Mucosa of descending colon (tissue), 3 donors: Measurements from ENCODE around the gene PTCD2. TPM values are rescaled to one million over a fixed set of nuclear protein-coding genes. Genes with fewer than 3 reads are reported as not detected.

Experiments used
- ATAC-seq: fragments of 200-7000 bp; cut with Tn5 transposase; one replicate; pipeline ENCODE4 v1.9.1; 2020; ENCODE audit warnings: mild to moderate bottlenecking, moderate library complexity
- DNase-seq, 3 donors: peaks; one replicate each; pipeline ENCODE4 v3.0.0-alpha.2; 2020
- H3K36me3 ChIP-seq: fragments of 200-600 bp; one replicate; pipeline ENCODE4 v1.8.0; 2021; ENCODE audit warnings: low read depth, mild to moderate bottlenecking
- H3K4me1 ChIP-seq: fragments of 200-600 bp; one replicate; pipeline ENCODE4 v1.8.0; 2021; ENCODE audit warnings: low read depth, mild to moderate bottlenecking
- H3K4me3 ChIP-seq: fragments of 200-600 bp; one replicate; pipeline ENCODE4 v1.8.0; 2021; ENCODE audit warnings: mild to moderate bottlenecking
- H3K9me3 ChIP-seq: fragments of 200-600 bp; one replicate; pipeline ENCODE4 v1.8.0; 2021; ENCODE audit warnings: mild to moderate bottlenecking
- intact Hi-C, 2 donors: fragments of 100-400 bp; cut with DNase I in 1 of 2; cut with micrococcal nuclease in 1 of 2; formaldehyde crosslinking; loops; one replicate each; pipeline versions ENCODE4 v1.11.0 to v1.11.1; 2022; cut with DNase I, micrococcal nuclease
- long read RNA-seq, 2 donors: library from polyadenylated mRNA; unstranded; transcript quantifications; one replicate each; pipeline ENCODE4 v2.0.0, GENCODE V29; 2019 to 2021
- total RNA-seq, 3 donors: library from RNA; stranded (reverse); fragmentation: NEBNext Ultra II Directional in 2 of 3; extraction: Animal tissue kit (Norgen Biotek cat#: 25700) in 2 of 3; gene quantifications; one replicate each; pipeline versions ENCODE4 v1.2.1 to v1.2.4, GENCODE V29; 2021 to 2023
- TF ChIP-seq, protein P1 (sequence below): fragments of 200-600 bp; IDR thresholded peaks from one replicate; pipeline ENCODE4 v1.8.0; 2022; ENCODE audit warnings: antibody characterized with exemption, mild to moderate bottlenecking
- donor health status: DM: no; HTN: no; CAD: no; lungs with moderate emphysema.
- donor health status: DM: no; HTN: no; CAD: no.
- donor health status: DM: no; HTN: yes; CAD: no.

PTCD2 gene, protein sequence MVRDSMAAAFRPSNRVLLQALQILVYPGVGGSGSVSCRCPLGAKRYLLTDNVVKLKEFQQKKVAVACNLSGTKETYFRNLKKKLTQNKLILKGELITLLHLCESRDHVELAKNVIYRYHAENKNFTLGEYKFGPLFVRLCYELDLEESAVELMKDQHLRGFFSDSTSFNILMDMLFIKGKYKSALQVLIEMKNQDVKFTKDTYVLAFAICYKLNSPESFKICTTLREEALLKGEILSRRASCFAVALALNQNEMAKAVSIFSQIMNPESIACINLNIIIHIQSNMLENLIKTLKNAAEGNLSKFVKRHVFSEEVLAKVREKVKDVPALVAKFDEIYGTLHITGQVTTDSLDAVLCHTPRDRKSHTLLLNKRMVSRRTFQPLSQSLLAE
- total RNA-seq = 1 to 10 TPM; 4.7 to 6.3 (median 5.2) TPM
- long read RNA-seq, donor 1, full-length matches to known transcripts = 3 of 4 reads
- long read RNA-seq, donor 1, partial matches to known transcripts = 1 of 4 reads
- long read RNA-seq, donor 1, other reads (novel, unspliced or antisense) = 0 of 4 reads
- long read RNA-seq, donor 2, partial matches to known transcripts = 1 of 1 reads
- long read RNA-seq, donor 2, other reads (novel, unspliced or antisense) = 0 of 1 reads

DNA sequence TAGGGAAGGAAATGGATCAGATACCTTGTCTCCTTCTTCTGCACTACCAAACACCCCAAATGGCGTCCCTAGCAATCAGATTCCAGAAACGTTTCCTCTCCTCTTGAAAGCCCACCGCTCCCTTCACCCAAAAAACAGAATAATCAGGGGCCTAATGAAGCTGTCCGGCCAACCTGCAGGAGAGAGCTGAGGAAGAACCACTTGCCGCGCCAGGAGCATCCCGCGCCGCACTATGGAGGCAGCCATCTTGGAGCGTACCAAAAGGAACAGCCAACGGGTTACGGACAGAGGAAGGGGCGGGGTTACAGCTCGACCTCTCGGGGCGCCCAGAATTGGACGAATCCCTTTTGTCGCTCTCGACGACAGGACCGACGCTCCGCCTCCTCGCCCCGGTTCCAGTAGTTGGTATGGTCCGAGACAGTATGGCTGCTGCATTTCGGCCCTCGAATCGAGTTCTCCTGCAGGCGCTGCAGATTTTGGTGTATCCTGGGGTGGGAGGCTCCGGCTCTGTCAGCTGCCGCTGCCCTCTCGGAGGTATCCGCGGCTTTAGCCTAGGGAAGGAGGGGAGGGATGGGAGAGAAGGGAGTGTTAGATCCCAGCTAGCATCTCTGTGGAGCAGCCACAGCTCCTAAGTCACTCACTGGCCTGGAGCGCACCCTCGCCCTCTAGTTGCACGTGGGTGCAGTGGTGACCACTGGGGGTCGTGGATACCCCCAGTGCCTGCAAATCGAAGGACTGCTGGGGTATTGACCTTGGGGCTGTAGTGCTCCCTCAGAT, at the start of gene PTCD2, which contains the start of gene MRPS27:
Gene PTCD2 (plus strand): TSS at position 398 of the 777 bp plus-strand sequence. CDS start 10 bp downstream, at position 408.
Gene MRPS27 (minus strand): TSS at position 265 of the 777 bp plus-strand sequence. CDS start 19 bp downstream, at position 246.
- Histone ChIP-seq H3K4me1 (peaks cover 6% of the 10 kb centered on the region), H3K4me3 (peak within 1 kb of the TSS; percentile 55), H3K36me3 (peaks cover 5% of the 10 kb centered on the region), H3K9me3 (no peaks in the 10 kb centered on the region)
- peak; percentile 95 to 97 (median 97) for DNase-seq
- TF ChIP-seq, protein P1, sequence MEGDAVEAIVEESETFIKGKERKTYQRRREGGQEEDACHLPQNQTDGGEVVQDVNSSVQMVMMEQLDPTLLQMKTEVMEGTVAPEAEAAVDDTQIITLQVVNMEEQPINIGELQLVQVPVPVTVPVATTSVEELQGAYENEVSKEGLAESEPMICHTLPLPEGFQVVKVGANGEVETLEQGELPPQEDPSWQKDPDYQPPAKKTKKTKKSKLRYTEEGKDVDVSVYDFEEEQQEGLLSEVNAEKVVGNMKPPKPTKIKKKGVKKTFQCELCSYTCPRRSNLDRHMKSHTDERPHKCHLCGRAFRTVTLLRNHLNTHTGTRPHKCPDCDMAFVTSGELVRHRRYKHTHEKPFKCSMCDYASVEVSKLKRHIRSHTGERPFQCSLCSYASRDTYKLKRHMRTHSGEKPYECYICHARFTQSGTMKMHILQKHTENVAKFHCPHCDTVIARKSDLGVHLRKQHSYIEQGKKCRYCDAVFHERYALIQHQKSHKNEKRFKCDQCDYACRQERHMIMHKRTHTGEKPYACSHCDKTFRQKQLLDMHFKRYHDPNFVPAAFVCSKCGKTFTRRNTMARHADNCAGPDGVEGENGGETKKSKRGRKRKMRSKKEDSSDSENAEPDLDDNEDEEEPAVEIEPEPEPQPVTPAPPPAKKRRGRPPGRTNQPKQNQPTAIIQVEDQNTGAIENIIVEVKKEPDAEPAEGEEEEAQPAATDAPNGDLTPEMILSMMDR = no peak
- intact Hi-C loops = no loop called here
- ATAC-seq = peak; percentile 100

DNA sequence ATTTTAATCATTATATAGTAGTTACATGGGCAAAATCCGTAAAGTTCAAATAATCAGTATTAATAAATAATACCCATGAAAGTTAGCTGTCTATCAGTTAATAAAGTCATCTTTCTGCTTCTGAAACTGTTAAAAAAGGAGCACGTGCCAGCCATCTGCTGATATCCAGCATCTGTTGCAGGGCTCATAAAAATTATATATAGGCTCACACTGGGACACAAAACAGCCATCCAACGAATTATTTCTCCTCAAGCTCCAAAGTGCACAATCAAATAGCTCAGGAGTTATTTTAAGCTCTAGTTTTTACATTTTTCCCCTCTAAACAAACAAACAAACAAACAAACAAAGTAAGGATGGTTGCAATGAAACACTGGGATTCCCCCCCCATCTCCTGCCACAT, 48.5 kb upstream of the PTCD2 start:
- Histone ChIP-seq H3K36me3 (no peaks in the 10 kb centered on the region), H3K4me1 (peaks cover 3% of the 10 kb centered on the region), H3K4me3 (no peak overlapping the region), H3K9me3 (no peaks in the 10 kb centered on the region)
- no peak for ATAC-seq
- intact Hi-C loops = no loop called here
- DNase-seq = no peak
- TF ChIP-seq, protein P1 = no peak

DNA sequence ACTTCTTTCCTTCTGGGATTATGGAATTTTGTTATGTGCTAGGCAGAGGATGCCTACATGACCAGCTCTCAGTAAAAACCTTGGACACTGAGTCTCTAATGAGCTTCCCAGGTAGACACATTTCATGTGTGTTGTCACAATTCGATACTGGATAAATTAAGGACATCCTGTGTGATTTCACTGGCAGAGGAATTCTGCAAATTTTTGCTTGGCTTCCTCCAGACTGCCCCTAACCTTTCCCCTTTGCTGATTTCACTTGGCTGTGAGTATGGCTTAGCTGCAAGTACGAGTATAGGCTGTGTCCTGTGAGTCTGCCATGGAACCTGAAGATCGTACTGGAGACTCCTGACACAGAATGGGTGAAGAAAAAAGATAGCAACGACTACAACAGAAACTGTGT, 47.8 kb upstream of the PTCD2 start:
- Histone ChIP-seq H3K4me1 (peaks cover 3% of the 10 kb centered on the region), H3K36me3 (no peaks in the 10 kb centered on the region), H3K9me3 (no peaks in the 10 kb centered on the region), H3K4me3 (no peak overlapping the region)
- DNase-seq (no peak), ATAC-seq (no peak)
- TF ChIP-seq, protein P1 = no peak
- intact Hi-C loops = no loop called here

DNA sequence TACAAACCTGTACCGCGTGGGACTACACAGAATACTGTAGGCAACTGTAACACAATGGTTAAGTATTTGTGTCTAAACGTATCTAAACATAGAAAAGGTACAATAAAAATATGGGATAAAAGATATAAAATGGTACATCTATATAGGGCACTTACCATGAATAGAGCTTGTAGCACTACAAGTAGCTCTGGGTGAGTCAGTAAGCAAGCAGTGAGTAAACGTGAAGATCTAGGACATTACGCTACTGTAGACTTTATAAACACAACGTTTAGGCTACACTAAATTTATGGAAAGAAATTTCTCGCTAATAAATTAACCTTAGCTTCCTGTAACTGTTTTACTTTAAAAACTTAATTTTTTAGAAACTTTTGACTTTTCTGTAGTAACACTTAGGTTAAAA, 46.6 kb upstream of the PTCD2 start:
- Histone ChIP-seq H3K4me3 (no peak overlapping the region), H3K4me1 (peaks cover 3% of the 10 kb centered on the region), H3K9me3 (no peaks in the 10 kb centered on the region), H3K36me3 (no peaks in the 10 kb centered on the region)
- TF ChIP-seq, protein P1 = no peak
- intact Hi-C loops = no loop called here
- ATAC-seq (no peak), DNase-seq (no peak)

DNA sequence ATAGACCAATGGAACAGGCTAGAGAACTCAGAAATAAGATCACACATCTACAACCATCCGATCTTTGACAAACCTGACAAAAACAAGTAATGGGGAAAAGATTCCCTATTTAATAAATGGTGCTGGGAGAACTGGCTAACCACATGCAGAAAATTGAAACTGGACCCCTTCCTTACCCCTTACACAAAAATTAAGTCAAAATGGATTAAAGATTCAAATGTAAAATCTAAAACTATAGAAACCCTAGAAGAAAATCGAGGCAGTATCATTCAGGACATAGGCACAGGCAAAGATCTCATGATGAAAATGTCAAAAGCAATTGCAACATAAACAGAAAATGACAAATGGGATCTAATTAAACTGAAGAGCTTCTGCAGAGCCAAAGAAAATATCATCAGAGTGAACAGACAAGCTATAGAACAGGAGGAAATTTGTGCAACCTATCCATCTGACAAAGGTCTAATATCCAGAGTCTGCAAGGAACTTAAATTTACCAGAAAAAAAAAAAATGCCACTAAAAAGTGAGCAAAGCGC, 43.9 kb upstream of the PTCD2 start:
- ATAC-seq (no peak), DNase-seq (no peak)
- Histone ChIP-seq H3K9me3 (no peaks in the 10 kb centered on the region), H3K36me3 (no peaks in the 10 kb centered on the region), H3K4me3 (no peak overlapping the region), H3K4me1 (peaks cover 3% of the 10 kb centered on the region)
- TF ChIP-seq, protein P1 = no peak
- intact Hi-C loops = no loop called here
